Upper lobe of left lung (tissue), 6 donors: ENCODE data around the gene FLOT2. TPM values are rescaled to one million over a fixed set of nuclear protein-coding genes. Genes with fewer than 3 reads are reported as not detected.

Experiments
- ATAC-seq, 2 donors: fragments of 200-7000 bp; cut with Tn5 transposase; one replicate each; pipeline ENCODE4 v1.9.1; 2022; ENCODE audit warnings: mild to moderate bottlenecking in 2 of 2, moderate library complexity in 2 of 2; ENCODE audit not compliant: low FRiP score in 2 of 2
- DNase-seq, 2 donors: peaks; one replicate each; pipeline ENCODE4 v3.0.0-alpha.2; 2019 to 2020
- H3K27ac ChIP-seq, 4 donors: fragments of 200-600 bp; sonication (generic); one replicate each; pipeline ENCODE4 v1.5.1; 2016 to 2019
- H3K27me3 ChIP-seq, 4 donors: fragments of 200-600 bp; sonication (generic); one replicate each; pipeline ENCODE4 v1.5.1; 2017 to 2019
- H3K36me3 ChIP-seq, 4 donors: fragments of 200-600 bp; sonication (generic); one replicate each; pipeline ENCODE4 v1.5.1; 2016 to 2019
- H3K4me1 ChIP-seq, 4 donors: fragments of 200-600 bp; sonication (generic); one replicate each; pipeline ENCODE4 v1.5.1; 2018 to 2019
- H3K4me3 ChIP-seq, 4 donors: fragments of 200-600 bp; sonication (generic); one replicate each; pipeline ENCODE4 v1.5.1; 2017 to 2019; ENCODE audit warnings: mild to moderate bottlenecking in 2 of 4, moderate library complexity in 1 of 4
- H3K9me3 ChIP-seq, 4 donors: fragments of 200-600 bp; sonication (generic); one replicate each; pipeline ENCODE4 v1.5.1; 2018 to 2019
- CTCF ChIP-seq, 6 experiments: fragments of 450-650 bp in 4 of 6; fragments of 200-600 bp in 2 of 6; sonication (generic) in 2 of 6; IDR thresholded peaks; one replicate each; pipeline ENCODE4 v1.5.1; 2016 to 2019; ENCODE audit warnings: antibody characterized with exemption in 6 of 6
- EP300 ChIP-seq, 4 donors: sonication (generic); formaldehyde crosslinking; IDR thresholded peaks; one replicate each; pipeline ENCODE4 v1.5.1; 2017; ENCODE audit warnings: antibody characterized with exemption in 4 of 4, control low read depth in 2 of 4
- POLR2A ChIP-seq, 4 donors: fragments of 450-650 bp; IDR thresholded peaks; one replicate each; pipeline ENCODE4 v1.5.1; 2016 to 2017; ENCODE audit warnings: antibody characterized with exemption in 4 of 4, mild to moderate bottlenecking in 2 of 4
- POLR2AphosphoS5 ChIP-seq, 2 donors: sonication (generic); formaldehyde crosslinking; IDR thresholded peaks; one replicate each; pipeline ENCODE4 v1.5.1; 2017; ENCODE audit warnings: antibody characterized with exemption in 2 of 2
- WGBS, 2 donors: methylation state at CpG; one replicate each; pipeline ENCODE4 v1.1.5; 2017 to 2018; 5-methylcytosine and 5-hydroxymethylcytosine counted together
- total RNA-seq, 6 donors: library from RNA; depleted of rRNA in 4 of 6; stranded (reverse); fragments of >200 nt in 4 of 6; gene quantifications; one replicate each; pipeline versions ENCODE4 v1.1.0 to v1.2.1, GENCODE V29; 2016 to 2021
- donor health status: DM: no; HTN: no; CAD: no; lungs with moderate emphysema.
- donor health status: DM: no; HTN: yes; CAD: no; lungs with severe emphysema.

FLOT2 gene
- total RNA-seq, 6 donors from 2014 or later = 75.4 to 211 (median 85.8) TPM

- Histone ChIP-seq H3K4me1 (peaks cover 0 to 2% (median 0%) of the 10 kb centered on the region in 4 donors), H3K27ac (no peak overlapping the region), H3K4me3 (no peak overlapping the region), H3K9me3 (no peaks in the 10 kb centered on the region), H3K27me3 (no peaks in the 10 kb centered on the region), H3K36me3 (no peaks in the 10 kb centered on the region)
- ATAC-seq = no peak
- 77 to 84% methylated on average over 6 of the region's 6 CpGs for WGBS, 2 donors
- no peak for DNase-seq
- no peak for TF ChIP-seq POLR2AphosphoS5 (IDR thresholded peaks at IDR 0.05)
- no peak for TF ChIP-seq CTCF (IDR thresholded peaks at IDR 0.05)
- no peak for TF ChIP-seq EP300 (IDR thresholded peaks at IDR 0.05)
- TF ChIP-seq POLR2A (IDR thresholded peaks at IDR 0.05) = no peak
Observed at GRCh38 chr17:28871056-28871579, 26.4 kb downstream of the FLOT2 start.

- ATAC-seq (no peak), DNase-seq (no peak)
- no peak overlapping the region for H3K27ac ChIP-seq
- no peaks in the 10 kb centered on the region for H3K9me3 ChIP-seq
- no peaks in the 10 kb centered on the region for H3K27me3 ChIP-seq
- no peak overlapping the region for H3K4me3 ChIP-seq
- no peaks in the 10 kb centered on the region for H3K36me3 ChIP-seq
- peaks cover 0 to 8% (median 2%) of the 10 kb centered on the region in 4 donors for H3K4me1 ChIP-seq
- TF ChIP-seq EP300 (IDR thresholded peaks at IDR 0.05) (no peak), POLR2A (IDR thresholded peaks at IDR 0.05) (no peak), CTCF (IDR thresholded peaks at IDR 0.05) (no peak), POLR2AphosphoS5 (IDR thresholded peaks at IDR 0.05) (no peak)
- 86 to 90% methylated on average over 7 of the region's 7 CpGs for WGBS, 2 donors
Observed at GRCh38 chr17:28867276-28867675, 30.3 kb downstream of the FLOT2 start.

- peaks cover 0 to 8% (median 2%) of the 10 kb centered on the region in 4 donors for H3K4me1 ChIP-seq
- no peak for ATAC-seq
Observed at GRCh38 chr17:28865946-28866752, 31.4 kb downstream of the FLOT2 start.

GRCh38 chr17:28864991-28865849 is 32.3 kb downstream of the FLOT2 start:
- Histone ChIP-seq H3K27me3 (no peaks in the 10 kb centered on the region), H3K27ac (peak overlapping the region in 2 of 4 donors; percentile 27 to 78), H3K36me3 (peaks cover 6 to 15% (median 11%) of the 10 kb centered on the region in 4 donors), H3K9me3 (no peaks in the 10 kb centered on the region), H3K4me1 (peaks cover 0 to 8% (median 2%) of the 10 kb centered on the region in 4 donors), H3K4me3 (no peak overlapping the region)
- TF ChIP-seq CTCF (IDR thresholded peaks at IDR 0.05) (no peak), EP300 (IDR thresholded peaks at IDR 0.05) (no peak), POLR2A (IDR thresholded peaks at IDR 0.05) (no peak), POLR2AphosphoS5 (IDR thresholded peaks at IDR 0.05) (no peak)
- no peak for ATAC-seq
- 75 to 85% methylated on average over 7 to 11 of the region's 11 CpGs for WGBS, 2 donors
- DNase-seq = peak in 1 of 2 donors; percentile 23

More at GRCh38 chr17:28865946-28866752, 31.4 kb downstream of the FLOT2 start:
- TF ChIP-seq CTCF (IDR thresholded peaks at IDR 0.05) (no peak), EP300 (IDR thresholded peaks at IDR 0.05) (no peak), POLR2AphosphoS5 (IDR thresholded peaks at IDR 0.05) (no peak), POLR2A (IDR thresholded peaks at IDR 0.05) (no peak)
- H3K4me3 ChIP-seq = no peak overlapping the region
- 87% methylated on average over 11 to 13 of the region's 13 CpGs for WGBS, 2 donors
- H3K9me3 ChIP-seq = no peaks in the 10 kb centered on the region
- no peak for DNase-seq
- H3K27ac ChIP-seq = peak overlapping the region in 1 of 4 donors; percentile 78
- no peaks in the 10 kb centered on the region for H3K27me3 ChIP-seq
- H3K36me3 ChIP-seq = peaks cover 0 to 5% (median 2%) of the 10 kb centered on the region in 4 donors
